ENCODE results near the gene SMIM45.

Gene SMIM45

GRCh38 chr22:41920271-41920976 is 31.5 kb upstream of the SMIM45 start (continued):
- TF ChIP-seq SPI1 (IDR thresholded peaks at IDR 0.05; ENCODE audit: borderline replicate concordance, insufficient read depth, low read depth, low read length), result peak; percentile 94
- peak; percentile 39; the same call in 1 of the 2 replicates for TF ChIP-seq NR2C1 (IDR thresholded peaks at IDR 0.05)
- TF ChIP-seq CHD2 (IDR thresholded peaks at IDR 0.05; ENCODE audit: borderline replicate concordance, low read depth, low read length), result peak; percentile 38; the same call in 1 of the 2 replicates
- TF ChIP-seq CREB1 (IDR thresholded peaks at IDR 0.05; ENCODE audit: low read depth), result no peak
- TF ChIP-seq IKZF1 (conservative IDR thresholded peaks at IDR 0.05), result peak; percentile 97
- TF ChIP-seq ETV6 (conservative IDR thresholded peaks at IDR 0.05 in 1 of 2, IDR thresholded peaks at IDR 0.05 in 1 of 2; ENCODE audit: borderline replicate concordance in 1 of 2, low read depth in 1 of 2), result peak in 1 of 2 experiments; percentile 99; a peak in 2 of 4 replicates
- TF ChIP-seq, protein P1, sequence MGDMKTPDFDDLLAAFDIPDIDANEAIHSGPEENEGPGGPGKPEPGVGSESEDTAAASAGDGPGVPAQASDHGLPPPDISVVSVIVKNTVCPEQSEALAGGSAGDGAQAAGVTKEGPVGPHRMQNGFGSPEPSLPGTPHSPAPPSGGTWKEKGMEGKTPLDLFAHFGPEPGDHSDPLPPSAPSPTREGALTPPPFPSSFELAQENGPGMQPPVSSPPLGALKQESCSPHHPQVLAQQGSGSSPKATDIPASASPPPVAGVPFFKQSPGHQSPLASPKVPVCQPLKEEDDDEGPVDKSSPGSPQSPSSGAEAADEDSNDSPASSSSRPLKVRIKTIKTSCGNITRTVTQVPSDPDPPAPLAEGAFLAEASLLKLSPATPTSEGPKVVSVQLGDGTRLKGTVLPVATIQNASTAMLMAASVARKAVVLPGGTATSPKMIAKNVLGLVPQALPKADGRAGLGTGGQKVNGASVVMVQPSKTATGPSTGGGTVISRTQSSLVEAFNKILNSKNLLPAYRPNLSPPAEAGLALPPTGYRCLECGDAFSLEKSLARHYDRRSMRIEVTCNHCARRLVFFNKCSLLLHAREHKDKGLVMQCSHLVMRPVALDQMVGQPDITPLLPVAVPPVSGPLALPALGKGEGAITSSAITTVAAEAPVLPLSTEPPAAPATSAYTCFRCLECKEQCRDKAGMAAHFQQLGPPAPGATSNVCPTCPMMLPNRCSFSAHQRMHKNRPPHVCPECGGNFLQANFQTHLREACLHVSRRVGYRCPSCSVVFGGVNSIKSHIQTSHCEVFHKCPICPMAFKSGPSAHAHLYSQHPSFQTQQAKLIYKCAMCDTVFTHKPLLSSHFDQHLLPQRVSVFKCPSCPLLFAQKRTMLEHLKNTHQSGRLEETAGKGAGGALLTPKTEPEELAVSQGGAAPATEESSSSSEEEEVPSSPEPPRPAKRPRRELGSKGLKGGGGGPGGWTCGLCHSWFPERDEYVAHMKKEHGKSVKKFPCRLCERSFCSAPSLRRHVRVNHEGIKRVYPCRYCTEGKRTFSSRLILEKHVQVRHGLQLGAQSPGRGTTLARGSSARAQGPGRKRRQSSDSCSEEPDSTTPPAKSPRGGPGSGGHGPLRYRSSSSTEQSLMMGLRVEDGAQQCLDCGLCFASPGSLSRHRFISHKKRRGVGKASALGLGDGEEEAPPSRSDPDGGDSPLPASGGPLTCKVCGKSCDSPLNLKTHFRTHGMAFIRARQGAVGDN (IDR thresholded peaks at IDR 0.05), result peak; percentile 79
- TF ChIP-seq ATF7 (IDR thresholded peaks at IDR 0.05; ENCODE audit: low read depth), result no peak
- peak; percentile 85 for TF ChIP-seq LARP7 (IDR thresholded peaks at IDR 0.05)
- no peak for TF ChIP-seq RAD51 (IDR thresholded peaks at IDR 0.05)
- no peak for TF ChIP-seq SMC3 (IDR thresholded peaks at IDR 0.05; ENCODE audit: borderline replicate concordance, low read length)
- no peak for TF ChIP-seq KAT2A (conservative IDR thresholded peaks at IDR 0.05; ENCODE audit: control insufficient read depth, low read depth, low read length)
- no peak for TF ChIP-seq BRCA1 (IDR thresholded peaks at IDR 0.05; ENCODE audit: low read depth, low read length)
- TF ChIP-seq ZNF207 (IDR thresholded peaks at IDR 0.05; ENCODE audit: borderline replicate concordance), result 0 out of 2 replicates have a peak, but pooled peaks have one; percentile 25
- peak; percentile 7; the same call in 1 of the 3 replicates for TF ChIP-seq POU2F2 (IDR thresholded peaks at IDR 0.05; ENCODE audit: borderline replicate concordance, low read depth, low read length)
- 0 out of 2 replicates have a peak, but pooled peaks have one; percentile 20 for TF ChIP-seq RB1 (IDR thresholded peaks at IDR 0.05; ENCODE audit: borderline replicate concordance)
- TF ChIP-seq HDAC6 (IDR thresholded peaks at IDR 0.05; ENCODE audit: unreplicated experiment), result no peak
- no peak for TF ChIP-seq CTCF (IDR thresholded peaks at IDR 0.05 in 2 of 3, conservative IDR thresholded peaks at IDR 0.05 in 1 of 3; ENCODE audit: control insufficient read depth in 2 of 3, extremely low read depth in 1 of 3, insufficient read depth in 1 of 3, low read depth in 3 of 3, low read length in 3 of 3)
- peak; percentile 16; the same call in 1 of the 2 replicates for TF ChIP-seq ASH2L (IDR thresholded peaks at IDR 0.05; ENCODE audit: borderline replicate concordance, low read depth)
- peak; percentile 90 for TF ChIP-seq SMARCA5 (IDR thresholded peaks at IDR 0.05)
